GM19372 (cell line): ENCODE results near the gene WDR76.
"Not testable (repeated sequence)": the region's sequence is repeated elsewhere in the genome, so short reads cannot be mapped to it uniquely, and the experiment has no call there.

Experiments used
- ATAC-seq: cut with Tn5 transposase; IDR thresholded peaks from one replicate; pipeline ENCODE4 v1.9.1; 2021; ENCODE audit warnings: mild to moderate bottlenecking, low read depth, moderate library complexity; ENCODE audit not compliant: unreplicated experiment

The WDR76 gene

DNA sequence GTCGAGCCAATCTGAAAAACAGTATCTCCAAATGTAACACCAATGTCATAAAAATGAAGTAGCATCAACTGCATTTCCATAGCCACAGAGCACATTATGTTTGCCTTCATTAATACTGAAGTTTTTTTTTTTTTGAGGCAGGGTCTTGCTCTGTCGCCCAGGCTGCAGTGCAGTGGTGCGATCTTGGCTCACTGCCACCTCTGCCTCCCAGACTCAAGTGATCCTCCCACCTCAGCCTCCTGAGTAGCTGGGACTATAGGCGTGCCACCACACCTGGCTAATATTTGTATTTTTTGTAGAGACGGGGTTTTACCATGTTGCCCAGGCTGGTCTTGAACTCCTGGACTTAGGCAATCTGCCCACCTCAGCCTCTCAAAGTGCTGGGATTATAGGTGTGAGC is 11.7 kb upstream of the WDR76 start:
- ATAC-seq, result not testable (repeated sequence)

DNA sequence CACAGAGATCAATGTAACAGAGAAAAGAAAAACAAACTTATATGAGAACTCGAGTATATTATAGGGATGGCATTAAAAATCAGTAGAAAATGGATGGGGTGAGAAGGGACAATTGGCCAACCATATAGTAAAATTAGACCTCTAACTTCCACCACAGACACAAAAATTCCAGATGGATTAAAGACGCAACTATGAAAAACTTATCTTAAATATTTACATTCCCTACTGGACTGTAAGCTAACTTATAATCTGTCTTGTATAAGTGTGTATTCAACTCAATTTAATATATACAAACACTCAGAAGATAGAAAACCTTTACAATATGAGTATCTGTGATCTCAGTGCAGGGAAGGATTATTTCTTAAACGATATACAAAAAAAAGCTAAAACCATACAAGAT is 5.3 kb upstream of the WDR76 start:
- no peak for ATAC-seq

- peak; percentile 70 for ATAC-seq
These were observed 2.2 kb upstream of the WDR76 start, which contains the start of gene MFAP1 for GRCh38 chr15:43824302-43825246. Gene MFAP1, minus strand, starts transcription at chr15:43824690. Its CDS starts 121 bp downstream, at chr15:43824569.

- ATAC-seq, result not testable (repeated sequence)
These were observed 1.5 kb upstream of the WDR76 start for GRCh38 chr15:43825305-43825704.

DNA sequence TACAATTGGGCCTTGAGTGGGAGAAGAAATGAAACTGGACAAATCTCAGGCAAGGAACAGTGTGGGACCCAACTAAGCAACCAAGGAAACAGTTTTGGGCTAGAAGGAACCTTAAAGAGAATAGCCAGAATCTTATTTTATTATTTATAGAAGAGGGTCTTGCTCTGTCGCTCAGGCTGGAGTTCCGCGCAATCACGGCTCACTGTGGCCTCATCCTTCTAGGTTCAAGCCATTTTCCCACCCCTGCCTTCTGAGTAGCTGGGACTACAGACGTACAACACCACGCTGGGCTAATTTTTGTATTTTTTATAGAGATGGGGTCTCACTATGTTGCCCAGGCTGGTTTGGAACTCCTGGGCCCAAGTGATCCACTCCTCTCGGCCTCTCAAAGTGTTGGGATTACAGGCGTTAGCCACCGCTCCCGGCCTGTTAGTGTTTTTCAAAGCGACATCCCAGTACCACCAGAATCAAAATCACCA is 734 bp upstream of the WDR76 start:
- ATAC-seq, result no peak

DNA sequence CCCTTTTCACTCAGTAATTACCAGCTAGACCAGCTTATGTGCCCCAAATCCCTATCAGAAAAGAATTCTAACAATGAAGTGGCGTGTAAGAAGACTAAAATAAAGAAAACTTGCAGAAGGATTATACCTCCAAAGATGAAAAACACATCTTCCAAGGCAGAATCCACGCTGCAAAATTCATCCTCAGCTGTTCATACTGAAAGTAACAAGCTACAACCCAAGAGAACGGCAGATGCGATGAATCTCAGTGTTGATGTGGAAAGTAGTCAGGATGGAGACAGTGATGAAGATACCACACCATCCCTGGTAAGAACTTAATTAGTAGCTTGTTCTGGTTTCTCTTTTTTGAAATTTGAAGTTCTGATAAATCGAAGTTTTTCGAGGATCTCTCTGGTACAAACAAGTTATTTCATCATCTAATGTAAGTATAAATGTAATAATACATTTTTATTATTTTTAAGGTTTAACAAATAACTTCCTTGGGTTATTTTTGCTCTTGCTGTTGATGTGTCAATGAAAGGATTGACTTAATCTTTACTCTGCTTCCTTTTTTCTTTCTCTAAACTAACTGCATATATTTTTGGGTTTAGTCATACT is 1.4 kb downstream of the WDR76 start:
- no peak for ATAC-seq

GRCh38 chr15:43829951-43830540 is 3.2 kb downstream of the WDR76 start:
- ATAC-seq, result not testable (repeated sequence)

GRCh38 chr15:43830691-43831275 is 4.0 kb downstream of the WDR76 start:
- not testable (repeated sequence) for ATAC-seq

GRCh38 chr15:43831519-43832052 is 4.8 kb downstream of the WDR76 start:
- not testable (repeated sequence) for ATAC-seq

- not testable (repeated sequence) for ATAC-seq
These were observed 5.7 kb downstream of the WDR76 start for GRCh38 chr15:43832485-43832884.

DNA sequence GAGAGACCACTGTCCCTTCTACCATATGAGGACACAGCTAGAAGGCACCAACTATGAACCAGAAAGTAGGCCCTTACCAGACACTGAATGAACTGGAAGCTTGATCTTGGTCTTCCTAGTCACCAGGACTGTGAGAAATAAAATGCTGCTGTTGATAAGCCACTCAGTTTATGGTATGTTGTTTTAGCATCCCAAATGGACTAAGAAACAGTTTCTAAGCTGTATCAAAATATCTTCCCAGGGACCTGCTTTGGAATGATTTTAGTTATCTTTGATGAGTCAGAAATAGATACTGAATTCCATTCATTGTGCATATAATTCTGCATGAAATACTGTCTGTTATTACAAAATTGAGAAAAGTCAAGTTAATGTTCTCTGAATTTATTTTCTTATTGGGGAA is 18.6 kb downstream of the WDR76 start:
- no peak for ATAC-seq

DNA sequence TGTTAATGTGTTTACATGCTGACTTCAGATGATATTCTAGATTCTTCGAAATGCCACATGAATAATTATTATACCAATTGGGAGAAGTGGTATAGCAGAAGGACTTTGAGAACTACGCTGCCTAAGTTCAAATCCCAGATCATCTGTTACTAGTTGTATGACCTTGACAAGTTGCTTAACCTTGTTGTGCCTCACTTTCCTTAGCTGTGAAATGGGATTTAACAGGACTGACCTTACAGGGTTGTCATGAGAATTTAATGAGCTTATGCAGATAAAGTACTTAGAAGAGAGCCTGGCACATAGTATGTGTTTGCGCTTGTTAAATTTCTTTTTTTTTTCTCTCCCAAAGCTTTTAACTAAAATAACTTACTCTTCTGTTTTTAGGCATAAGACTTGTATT is 24.4 kb downstream of the WDR76 start:
- ATAC-seq, result no peak

DNA sequence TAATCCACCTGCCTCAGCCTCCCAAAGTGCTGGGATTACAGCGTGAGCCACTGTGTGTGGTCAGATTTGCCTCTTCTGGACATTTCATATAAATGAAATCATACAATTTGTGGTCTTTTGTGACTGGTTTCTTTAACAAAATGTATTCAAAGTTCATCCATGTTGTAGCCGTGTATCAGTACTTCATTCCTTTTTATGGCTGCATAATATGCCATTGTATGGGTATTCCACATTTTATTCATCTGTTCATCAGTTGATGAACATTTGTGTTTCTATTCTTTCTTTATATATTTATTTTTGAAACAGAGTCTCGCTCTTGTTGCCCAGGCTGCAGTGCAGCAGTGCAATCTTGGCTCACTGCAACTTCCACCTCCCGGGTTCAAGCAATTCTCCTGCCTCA is 25.8 kb downstream of the WDR76 start:
- ATAC-seq, result no peak

- ATAC-seq, result no peak
These were observed 28.0 kb downstream of the WDR76 start for GRCh38 chr15:43854801-43855200.

DNA sequence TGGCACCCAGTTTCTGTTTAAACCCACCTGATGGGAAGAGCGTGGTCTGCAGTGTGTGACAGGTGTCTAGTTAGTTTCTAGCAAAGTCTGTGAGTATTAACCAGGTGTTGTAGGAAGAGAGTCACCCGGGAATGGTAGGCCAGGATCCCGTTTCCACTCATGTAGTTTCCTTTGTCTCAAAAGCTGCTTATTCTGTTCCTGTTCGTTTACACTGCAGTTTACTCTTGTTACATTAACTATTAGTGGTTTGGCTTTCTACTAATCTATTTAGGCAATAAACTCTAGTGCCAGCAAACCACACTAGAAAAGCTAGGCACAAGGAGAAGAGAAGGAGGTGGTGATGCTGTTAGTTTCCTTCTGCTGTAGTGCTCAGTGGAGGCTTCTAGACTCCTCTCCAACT is 32.7 kb downstream of the WDR76 start:
- no peak for ATAC-seq

- ATAC-seq, result not testable (repeated sequence)
These were observed 39.8 kb downstream of the WDR76 start for GRCh38 chr15:43866636-43867035.

- no peak for ATAC-seq
These were observed 40.3 kb downstream of the WDR76 start for GRCh38 chr15:43867096-43867495.

DNA sequence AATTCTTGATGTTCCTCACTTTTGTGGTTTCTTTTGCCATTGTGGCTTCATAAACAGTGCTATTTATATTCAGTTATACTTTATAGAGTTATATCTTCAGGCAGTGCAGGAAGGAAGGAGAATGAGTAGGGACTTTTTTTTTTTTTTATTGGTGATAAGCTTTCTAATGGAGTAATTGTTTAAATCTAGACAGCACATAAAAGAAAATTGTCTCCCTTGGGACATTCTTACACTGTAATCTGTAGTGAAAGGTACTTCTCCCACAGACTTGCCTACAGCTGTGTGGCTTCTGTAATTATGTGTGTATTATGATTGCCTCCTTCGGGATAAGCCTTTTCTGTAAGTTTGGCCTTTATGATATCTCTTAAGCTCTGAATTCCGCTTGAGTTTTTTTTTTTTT is 41.6 kb downstream of the WDR76 start:
- ATAC-seq, result no peak

DNA sequence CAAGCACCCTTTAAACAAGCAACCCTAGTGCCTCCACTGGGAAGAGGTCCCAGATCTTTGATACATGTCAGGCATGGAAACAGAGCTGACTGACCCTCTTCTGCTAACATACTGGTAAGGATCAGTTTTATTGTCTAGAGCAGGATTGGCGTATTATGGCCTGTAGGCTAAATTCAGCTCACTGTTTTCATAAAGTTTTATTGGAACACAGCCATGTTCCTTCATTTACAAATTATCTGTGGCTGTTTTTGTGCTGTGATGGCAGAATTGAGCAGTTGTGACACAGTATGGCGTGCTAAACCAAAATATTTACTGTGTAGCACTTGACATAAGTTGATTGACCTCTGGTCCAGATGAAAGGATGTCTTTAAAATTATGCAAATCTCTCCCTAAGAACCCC is 45.0 kb downstream of the WDR76 start:
- ATAC-seq, result no peak

DNA sequence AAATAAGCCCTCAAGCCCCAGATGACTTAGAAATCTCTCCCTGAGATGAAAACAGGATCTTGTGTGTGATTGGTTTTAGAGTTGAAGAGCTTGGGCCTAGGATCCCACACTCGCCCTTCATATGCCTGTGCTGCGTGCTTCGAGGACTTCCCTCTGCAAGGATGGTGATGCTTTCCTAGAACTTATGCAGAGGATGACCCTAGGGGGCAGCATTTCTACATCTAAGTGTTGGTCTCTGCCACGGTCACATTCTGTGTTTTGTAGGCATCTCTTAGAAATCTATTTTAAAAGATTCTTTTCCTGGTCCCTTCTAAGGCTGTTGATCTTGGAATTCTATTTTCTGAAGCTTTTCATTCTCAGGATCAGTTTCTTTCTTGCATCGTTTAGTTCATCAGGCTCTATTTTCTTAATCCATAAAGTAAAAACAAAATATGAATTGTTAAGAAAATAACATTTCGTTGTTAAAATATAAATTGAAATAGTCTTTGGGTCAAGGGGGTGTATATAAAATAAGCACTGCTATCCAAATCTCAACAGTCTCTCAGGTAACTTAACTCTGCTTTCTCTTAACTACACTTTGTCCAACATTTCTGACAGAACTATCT is 45.7 kb downstream of the WDR76 start:
- ATAC-seq, result no peak
